HG03025 (cell line): ENCODE data around the gene MTFMT.
"Not testable (repeated sequence)": the region's sequence is repeated elsewhere in the genome, so short reads cannot be mapped to it uniquely, and the experiment has no call there.

Source experiments
- ATAC-seq: cut with Tn5 transposase; IDR thresholded peaks from one replicate; pipeline ENCODE4 v1.9.1; 2021; ENCODE audit warnings: mild to moderate bottlenecking, moderate library complexity; ENCODE audit not compliant: unreplicated experiment, low FRiP score

Gene MTFMT

GRCh38 chr15:65060641-65061397, 31.4 kb upstream of the MTFMT start:
- no peak for ATAC-seq

DNA sequence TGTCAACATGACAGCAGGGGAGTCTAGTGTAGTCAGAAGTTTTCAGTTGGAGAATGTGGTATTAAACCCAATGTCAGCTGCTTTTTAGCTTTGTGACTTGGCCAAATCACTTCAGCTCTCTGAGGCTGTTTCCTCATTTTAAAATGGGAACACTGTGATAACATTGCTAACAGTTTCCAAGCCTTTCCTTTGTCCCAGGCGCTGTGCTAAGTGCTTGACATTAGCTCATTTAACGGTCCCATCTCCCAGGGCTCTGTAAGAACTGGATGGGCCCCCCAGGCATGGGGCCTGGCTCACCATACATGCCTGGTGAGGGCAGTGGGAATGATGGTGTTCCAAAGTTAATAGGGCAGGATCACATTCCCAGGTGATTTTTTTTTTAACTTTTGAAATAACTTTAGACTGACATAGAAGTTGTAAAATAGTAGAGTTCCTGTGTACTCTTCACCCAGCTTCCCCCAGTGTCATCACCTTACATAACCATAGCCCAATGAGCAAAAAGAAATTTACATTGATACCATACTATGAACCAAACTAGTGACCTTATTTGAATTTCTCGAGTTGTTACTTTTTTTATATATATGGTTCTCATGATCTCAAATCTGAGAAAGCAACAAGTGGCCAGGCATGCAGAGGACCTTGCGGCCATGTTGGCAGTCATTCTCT, 30.6 kb upstream of the MTFMT start:
- no peak for ATAC-seq

GRCh38 chr15:65059369-65059750, 29.9 kb upstream of the MTFMT start:
- ATAC-seq, result no peak

GRCh38 chr15:65058394-65059368, 29.2 kb upstream of the MTFMT start:
- no peak for ATAC-seq

- ATAC-seq, result no peak
Measured at GRCh38 chr15:65057549-65057940, 28.1 kb upstream of the MTFMT start.

DNA sequence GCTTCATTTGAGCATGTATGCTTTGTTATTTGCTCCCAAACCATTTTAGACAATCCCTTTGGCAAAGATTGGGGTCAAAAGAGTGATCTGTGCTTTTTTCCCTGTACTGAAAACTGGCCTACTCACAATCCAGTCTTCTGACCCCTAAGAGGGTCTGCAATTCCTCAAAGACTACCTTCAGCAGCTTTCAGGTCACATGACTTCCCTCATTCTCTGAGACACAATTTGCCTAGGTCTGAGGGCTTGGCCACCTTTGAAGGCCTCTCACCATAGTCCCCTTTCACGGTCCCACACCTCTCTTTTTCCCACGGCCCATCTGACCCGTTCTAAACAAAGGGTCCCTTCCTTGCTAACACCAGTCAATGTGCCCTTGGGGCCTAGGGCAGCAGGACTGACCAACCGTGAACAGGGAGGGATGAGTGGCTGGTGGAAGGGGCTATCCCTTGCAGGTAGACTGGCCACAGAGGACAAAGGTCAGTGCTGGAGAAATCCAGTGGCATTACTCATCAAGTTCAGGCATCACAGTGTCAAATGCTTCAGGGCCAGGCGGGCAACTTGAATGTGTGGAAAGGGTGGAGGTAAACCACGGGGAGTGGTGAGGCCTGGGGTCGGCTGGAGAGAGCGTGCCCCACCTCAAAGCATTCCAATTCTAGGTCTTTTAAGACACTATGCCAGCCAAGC, 27.6 kb upstream of the MTFMT start:
- ATAC-seq, result no peak

DNA sequence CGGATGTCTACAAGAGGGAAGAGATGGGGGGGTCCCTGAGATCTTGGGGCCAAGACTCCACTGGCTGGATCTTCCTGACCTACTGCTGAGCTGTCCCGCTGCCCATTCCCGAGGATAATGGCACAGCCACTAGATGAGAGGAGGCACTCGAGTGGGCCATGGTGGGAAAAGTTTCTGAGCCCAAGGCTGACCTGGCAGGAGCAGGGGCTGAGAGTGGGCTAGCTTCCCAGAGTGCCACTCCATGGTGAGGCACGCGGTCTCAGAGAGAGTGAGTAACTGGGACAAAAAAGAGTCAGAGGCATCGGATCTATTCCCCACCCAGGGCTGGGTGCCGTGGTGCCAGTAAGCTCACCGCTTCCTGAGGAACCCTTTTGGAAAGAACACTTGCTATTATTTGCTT, 26.7 kb upstream of the MTFMT start:
- no peak for ATAC-seq

DNA sequence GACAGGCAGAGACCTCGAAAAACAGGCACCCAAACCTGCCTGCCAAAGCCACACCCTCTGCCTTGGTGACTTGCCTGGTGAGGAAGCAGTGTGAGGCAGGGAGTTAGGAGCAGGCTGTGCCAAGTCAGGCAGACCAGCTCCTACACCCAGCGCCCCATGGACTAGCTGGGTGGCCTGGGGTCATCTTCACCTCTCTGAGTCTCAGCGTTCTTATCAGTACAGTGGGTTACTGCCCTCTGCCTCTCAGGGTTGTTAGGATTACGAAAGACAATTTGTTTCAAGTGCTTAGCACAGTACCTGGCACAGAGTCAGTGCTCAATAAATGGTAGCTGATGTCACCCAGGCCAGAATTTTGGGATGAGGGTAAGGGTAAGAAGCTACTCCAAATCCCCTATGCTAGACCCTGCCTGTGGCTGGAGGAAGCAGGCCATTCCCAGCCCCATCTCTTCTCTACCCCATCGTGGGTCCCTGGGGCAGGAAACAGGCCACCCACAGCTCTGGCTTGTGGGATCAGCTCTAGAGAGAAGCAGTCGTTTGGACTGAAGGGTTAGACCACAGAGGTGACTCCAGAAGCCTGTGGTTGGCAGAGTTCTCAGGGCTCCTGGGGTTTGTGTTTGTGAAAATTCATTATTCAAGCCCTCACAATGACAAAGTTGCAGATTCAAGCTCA, 25.9 kb upstream of the MTFMT start:
- no peak for ATAC-seq

DNA sequence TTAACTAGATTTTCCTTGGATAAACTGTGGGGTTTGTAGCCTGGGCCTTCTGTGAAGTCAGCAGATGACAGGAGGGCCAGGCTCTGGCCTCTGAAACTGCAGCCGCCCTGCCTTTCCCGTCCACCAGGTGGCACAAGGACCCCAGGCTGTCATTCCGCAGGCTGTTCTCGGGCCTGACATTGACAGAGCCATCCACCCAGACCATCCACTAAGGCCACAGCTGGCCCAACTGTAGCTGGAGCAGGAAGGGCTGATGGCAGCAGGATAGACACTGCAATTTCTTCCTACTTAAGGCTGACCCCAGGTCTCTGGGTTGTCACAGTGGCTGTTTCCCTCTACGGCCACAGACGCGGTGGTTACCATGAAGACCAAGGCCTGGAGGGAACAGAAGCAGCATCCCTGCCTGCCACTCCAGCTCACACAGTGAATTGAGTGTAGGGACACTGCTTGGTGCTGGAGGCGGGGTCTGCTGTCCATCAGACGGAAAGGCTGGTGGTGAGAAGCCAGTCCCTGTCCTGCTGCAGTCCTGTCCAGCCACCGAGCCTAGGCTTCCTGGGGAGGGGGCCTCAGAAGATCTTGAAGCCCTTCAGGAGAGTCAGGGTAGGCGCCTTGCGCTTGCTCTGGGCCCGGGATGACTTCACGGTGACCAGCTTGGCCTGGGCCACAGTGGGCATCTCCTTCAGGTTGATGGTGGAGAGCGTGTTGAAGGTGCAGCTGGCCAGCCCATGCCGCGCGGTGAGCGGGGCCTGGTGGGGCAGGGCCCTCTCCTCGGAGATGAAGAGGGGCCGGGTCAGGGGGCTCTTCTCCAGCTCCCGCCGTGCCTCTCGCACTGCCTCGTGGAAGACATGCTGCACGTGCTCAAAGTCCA, 25.1 kb upstream of the MTFMT start:
- ATAC-seq, result no peak

DNA sequence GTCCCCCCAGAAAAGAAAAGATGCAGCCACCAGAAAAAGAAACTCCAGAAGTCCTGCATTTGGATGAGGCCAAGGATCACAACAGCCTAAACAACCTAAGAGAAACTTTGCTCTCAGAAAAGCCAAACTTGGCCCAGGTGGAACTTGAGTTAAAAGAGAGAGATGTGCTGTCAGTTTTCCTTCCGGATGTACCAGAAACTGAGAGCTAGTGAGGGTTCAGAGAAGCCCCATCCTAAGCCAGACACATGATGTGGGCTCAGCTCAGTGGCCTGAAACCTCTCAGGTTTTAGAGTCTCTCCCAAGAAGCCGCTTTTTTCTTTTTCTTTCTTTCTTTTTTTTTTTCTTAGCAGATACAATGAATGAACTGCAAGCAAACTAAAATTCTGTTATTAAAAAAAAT, 23.5 kb upstream of the MTFMT start:
- no peak for ATAC-seq

GRCh38 chr15:65051266-65051665, 21.8 kb upstream of the MTFMT start:
- no peak for ATAC-seq

DNA sequence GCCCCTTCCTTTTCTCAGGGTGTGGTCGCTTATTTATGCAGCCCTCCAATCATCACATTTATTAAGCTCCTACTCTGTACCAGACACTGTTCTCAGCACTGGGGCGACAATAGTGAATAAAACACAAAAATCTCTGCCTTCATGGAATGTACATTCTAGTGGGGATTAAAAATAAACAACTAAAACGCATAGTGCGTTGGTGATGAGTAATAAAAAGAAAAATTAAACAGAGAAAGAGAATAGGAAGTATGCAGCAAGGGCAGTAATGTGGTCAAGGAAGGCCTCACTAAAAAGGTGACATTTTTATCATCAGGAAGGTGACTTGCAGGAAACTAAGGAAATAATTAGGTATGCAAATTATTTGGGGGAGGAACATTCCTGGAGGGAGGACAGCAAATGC, 20.8 kb upstream of the MTFMT start:
- ATAC-seq, result no peak

- no peak for ATAC-seq
Measured at GRCh38 chr15:65049418-65049840, 20.0 kb upstream of the MTFMT start.

- no peak for ATAC-seq
Measured at GRCh38 chr15:65048241-65048640, 18.8 kb upstream of the MTFMT start.

GRCh38 chr15:65044724-65045481, 15.5 kb upstream of the MTFMT start, which contains the start of gene SLC51B:
Gene SLC51B (plus strand): TSS chr15:65045387. CDS start chr15:65050005, 4,618 bp downstream.
- no peak for ATAC-seq

GRCh38 chr15:65044218-65044617, 14.8 kb upstream of the MTFMT start:
- ATAC-seq, result not testable (repeated sequence)

- ATAC-seq, result no peak
Measured at GRCh38 chr15:65042776-65043327, 13.4 kb upstream of the MTFMT start.

- ATAC-seq, result no peak
Measured at GRCh38 chr15:65041787-65042186, 12.3 kb upstream of the MTFMT start.
